CD4-positive, CD25-positive, alpha-beta regulatory T cell (primary cell): ENCODE data around the gene YY1. TPM values are rescaled to one million over a fixed set of nuclear protein-coding genes. Genes with fewer than 3 reads are reported as not detected.
"Not testable (repeated sequence)": the region's sequence is repeated elsewhere in the genome, so short reads cannot be mapped to it uniquely, and the experiment has no call there.

ENCODE experiments used
- ATAC-seq, 2 donors: fragments of 150-1000 bp; cut with Tn5 transposase; one replicate each; pipeline ENCODE4 v1.10.0; 2021; ENCODE audit warnings: low read depth in 2 of 2, moderate number of reproducible peaks in 2 of 2, moderate library complexity in 1 of 2
- DNase-seq, 3 donors: peaks; one replicate each; pipeline versions ENCODE4 v3.0.0 to v3.0.0-alpha.2; 2012 to 2022; ENCODE audit warnings: mixed read lengths in 1 of 3
- H3K27ac ChIP-seq: one replicate; pipeline ENCODE4 v1.7.0; 2013; ENCODE audit warnings: mild to moderate bottlenecking, low read length; ENCODE audit not compliant: insufficient read depth, poor library complexity, severe bottlenecking
- H3K27me3 ChIP-seq: one replicate; pipeline ENCODE4 v1.7.0; 2013; ENCODE audit warnings: low read length; ENCODE audit not compliant: control insufficient read depth, insufficient read depth
- H3K36me3 ChIP-seq: one replicate; pipeline ENCODE4 v1.7.0; 2013; ENCODE audit warnings: mild to moderate bottlenecking, low read length, moderate library complexity; ENCODE audit not compliant: control insufficient read depth, insufficient read depth
- H3K4me1 ChIP-seq: 2 replicates; pipeline ENCODE4 v1.7.0; 2013; ENCODE audit warnings: mild to moderate bottlenecking, low read length; ENCODE audit not compliant: insufficient read depth, control insufficient read depth, poor library complexity, severe bottlenecking
- H3K4me3 ChIP-seq: one replicate; pipeline ENCODE4 v1.7.0; 2013; ENCODE audit warnings: low read depth, mild to moderate bottlenecking, low read length, moderate library complexity
- H3K9me3 ChIP-seq, 2 experiments: 1 replicate in 1 of 2; 2 replicates in 1 of 2; pipeline ENCODE4 v1.7.0; 2013; ENCODE audit warnings: low read length in 2 of 2, mild to moderate bottlenecking in 1 of 2, moderate library complexity in 1 of 2; ENCODE audit not compliant: control insufficient read depth in 2 of 2
- H3K27ac Mint-ChIP-seq, 3 donors: one replicate each; pipeline ENCODE4 v1.8.0; 2020 to 2022; ENCODE audit warnings: mild to moderate bottlenecking in 3 of 3, mixed read lengths in 3 of 3, moderate library complexity in 2 of 3
- H3K27me3 Mint-ChIP-seq: one replicate; pipeline ENCODE4 v1.8.0; 2022; ENCODE audit warnings: mild to moderate bottlenecking, mixed read lengths
- H3K36me3 Mint-ChIP-seq: one replicate; pipeline ENCODE4 v1.8.0; 2020; ENCODE audit warnings: mixed read lengths
- H3K4me1 Mint-ChIP-seq, 4 donors: one replicate each; pipeline ENCODE4 v1.8.0; 2020 to 2022; ENCODE audit warnings: mixed read lengths in 4 of 4, mild to moderate bottlenecking in 1 of 4
- H3K4me3 Mint-ChIP-seq, 4 donors: one replicate each; pipeline ENCODE4 v1.8.0; 2020 to 2022; ENCODE audit warnings: mild to moderate bottlenecking in 4 of 4, mixed read lengths in 4 of 4, moderate library complexity in 3 of 4
- H3K9me3 Mint-ChIP-seq, 7 donors: one replicate each; pipeline ENCODE4 v1.8.0; 2020 to 2022; ENCODE audit warnings: mixed read lengths in 7 of 7, mild to moderate bottlenecking in 3 of 7, moderate library complexity in 2 of 7
- polyA plus RNA-seq, 4 donors: library from polyadenylated mRNA; unstranded; fragments of 300-500 nt; fragmentation: Illumina TruSeq; gene quantifications; one replicate each; pipeline ENCODE4 v1.2.3, GENCODE V29; 2021
- total RNA-seq: library from RNA; stranded (reverse); gene quantifications from one replicate; pipeline ENCODE4 v1.2.3, GENCODE V29; 2022

YY1 gene
- total and polyA plus RNA-seq, 5 donors from 2014 or later, result 16.4 to 79.4 (median 20.7) TPM

- no peak for DNase-seq
- Histone ChIP-seq H3K4me3 (no peak overlapping the region), H3K9me3 (no peaks in the 10 kb centered on the region), H3K27ac (no peak overlapping the region), H3K4me1 (no peaks in the 10 kb centered on the region), H3K27me3 (no peaks in the 10 kb centered on the region), H3K36me3 (no peaks in the 10 kb centered on the region)
- Mint-ChIP-seq H3K36me3 (no peaks in the 10 kb centered on the region), H3K9me3 (no peaks in the 10 kb centered on the region), H3K27ac (no peak overlapping the region), H3K4me1 (peaks cover 0 to 3% (median 0%) of the 10 kb centered on the region in 4 donors), H3K27me3 (no peaks in the 10 kb centered on the region), H3K4me3 (no peak overlapping the region)
- no peak for ATAC-seq
Observed at GRCh38 chr14:100292776-100293461, 54.0 kb downstream of the YY1 start.

GRCh38 chr14:100293497-100294212 lies 54.7 kb downstream of the YY1 start:
- Histone ChIP-seq H3K4me3 (no peak overlapping the region), H3K4me1 (no peaks in the 10 kb centered on the region), H3K27me3 (no peaks in the 10 kb centered on the region), H3K36me3 (no peaks in the 10 kb centered on the region), H3K27ac (no peak overlapping the region), H3K9me3 (no peaks in the 10 kb centered on the region)
- Mint-ChIP-seq H3K4me3 (no peak overlapping the region), H3K36me3 (no peaks in the 10 kb centered on the region), H3K9me3 (no peaks in the 10 kb centered on the region), H3K27ac (no peak overlapping the region), H3K4me1 (peaks cover 0 to 3% (median 0%) of the 10 kb centered on the region in 4 donors), H3K27me3 (no peaks in the 10 kb centered on the region)
- ATAC-seq (no peak), DNase-seq (no peak)

- H3K4me3 Mint-ChIP-seq, result no peak overlapping the region
- no peaks in the 10 kb centered on the region for H3K9me3 ChIP-seq
- no peak overlapping the region for H3K27ac ChIP-seq
- H3K27ac Mint-ChIP-seq, result no peak overlapping the region
- H3K36me3 ChIP-seq, result no peaks in the 10 kb centered on the region
- peaks cover 0 to 3% (median 0%) of the 10 kb centered on the region in 4 donors for H3K4me1 Mint-ChIP-seq
- no peaks in the 10 kb centered on the region for H3K4me1 ChIP-seq
- H3K4me3 ChIP-seq, result no peak overlapping the region
- no peaks in the 10 kb centered on the region for H3K9me3 Mint-ChIP-seq
- H3K36me3 Mint-ChIP-seq, result no peaks in the 10 kb centered on the region
- no peaks in the 10 kb centered on the region for H3K27me3 ChIP-seq
- ATAC-seq (no peak), DNase-seq (no peak)
- no peaks in the 10 kb centered on the region for H3K27me3 Mint-ChIP-seq
Observed at GRCh38 chr14:100294213-100294962, 55.4 kb downstream of the YY1 start.

- Histone ChIP-seq H3K36me3 (no peaks in the 10 kb centered on the region), H3K4me3 (no peak overlapping the region), H3K27me3 (no peaks in the 10 kb centered on the region), H3K9me3 (no peaks in the 10 kb centered on the region), H3K27ac (no peak overlapping the region), H3K4me1 (no peaks in the 10 kb centered on the region)
- Mint-ChIP-seq H3K36me3 (no peaks in the 10 kb centered on the region), H3K27ac (no peak overlapping the region), H3K4me3 (no peak overlapping the region), H3K9me3 (no peaks in the 10 kb centered on the region), H3K4me1 (peaks cover 0 to 5% (median 0%) of the 10 kb centered on the region in 4 donors), H3K27me3 (no peaks in the 10 kb centered on the region)
- ATAC-seq (no peak), DNase-seq (no peak)
Observed at GRCh38 chr14:100294963-100295330, 56.0 kb downstream of the YY1 start.

GRCh38 chr14:100295376-100296105 lies 56.6 kb downstream of the YY1 start:
- no peaks in the 10 kb centered on the region for H3K27me3 ChIP-seq
- Mint-ChIP-seq H3K4me1 (peaks cover 0 to 5% (median 0%) of the 10 kb centered on the region in 4 donors), H3K36me3 (no peaks in the 10 kb centered on the region), H3K4me3 (no peak overlapping the region), H3K27ac (no peak overlapping the region), H3K27me3 (no peaks in the 10 kb centered on the region), H3K9me3 (no peaks in the 10 kb centered on the region)
- ATAC-seq (no peak), DNase-seq (no peak)
- no peaks in the 10 kb centered on the region for H3K36me3 ChIP-seq
- H3K9me3 ChIP-seq, result no peaks in the 10 kb centered on the region
- no peaks in the 10 kb centered on the region for H3K4me1 ChIP-seq
- H3K27ac ChIP-seq, result no peak overlapping the region
- no peak overlapping the region for H3K4me3 ChIP-seq

GRCh38 chr14:100296106-100296651 lies 57.2 kb downstream of the YY1 start:
- DNase-seq (no peak), ATAC-seq (no peak)
- H3K27me3 ChIP-seq, result no peaks in the 10 kb centered on the region
- no peaks in the 10 kb centered on the region for H3K36me3 ChIP-seq
- H3K36me3 Mint-ChIP-seq, result no peaks in the 10 kb centered on the region
- H3K9me3 Mint-ChIP-seq, result no peaks in the 10 kb centered on the region
- H3K27ac Mint-ChIP-seq, result peak overlapping the region in 1 of 3 donors; percentile 94
- no peaks in the 10 kb centered on the region for H3K9me3 ChIP-seq
- no peaks in the 10 kb centered on the region for H3K4me1 ChIP-seq
- no peak overlapping the region for H3K27ac ChIP-seq
- H3K4me3 ChIP-seq, result no peak overlapping the region
- no peak overlapping the region for H3K4me3 Mint-ChIP-seq
- peaks cover 0 to 3% (median 0%) of the 10 kb centered on the region in 4 donors for H3K4me1 Mint-ChIP-seq
- H3K27me3 Mint-ChIP-seq, result no peaks in the 10 kb centered on the region

GRCh38 chr14:100296729-100297128 lies 57.8 kb downstream of the YY1 start:
- H3K4me1 Mint-ChIP-seq, H3K27me3 Mint-ChIP-seq, H3K9me3 Mint-ChIP-seq, ATAC-seq, H3K27me3 ChIP-seq, H3K4me3 ChIP-seq, H3K36me3 ChIP-seq, H3K4me3 Mint-ChIP-seq, H3K27ac Mint-ChIP-seq, H3K9me3 ChIP-seq, DNase-seq, H3K36me3 Mint-ChIP-seq, H3K4me1 ChIP-seq, H3K27ac ChIP-seq: not testable (repeated sequence)
